ENCODE results near the gene RBFOX1. TPM values are rescaled to one million over a fixed set of nuclear protein-coding genes. Genes with fewer than 3 reads are reported as not detected.

Gene RBFOX1
- total RNA-seq, 1 donor from 2014 or later: 1.1 TPM

DNA sequence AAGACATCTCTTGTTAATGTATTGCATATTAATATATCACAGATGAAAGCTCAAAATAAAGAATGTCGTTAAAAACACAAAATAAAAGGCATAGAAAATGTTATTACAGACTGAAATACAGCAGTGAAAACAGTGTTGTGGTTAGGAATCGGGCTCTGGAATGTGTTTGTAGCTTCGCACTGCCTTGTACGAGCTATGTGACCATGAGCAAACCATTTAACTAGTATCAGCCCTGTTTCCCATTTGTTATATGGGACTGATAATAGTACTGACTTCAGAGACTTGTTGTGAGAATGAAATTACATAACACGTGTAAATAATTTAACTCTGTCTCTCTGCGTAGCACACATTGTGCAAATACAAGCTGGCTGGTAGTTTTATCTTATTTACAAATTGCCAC lies 648 bp upstream of the RBFOX1 start:
- intact Hi-C loops (cut with DNase I): no loop called here
- no peak for ATAC-seq
- DNase-seq (ENCODE audit: low spot score): no peak

DNA sequence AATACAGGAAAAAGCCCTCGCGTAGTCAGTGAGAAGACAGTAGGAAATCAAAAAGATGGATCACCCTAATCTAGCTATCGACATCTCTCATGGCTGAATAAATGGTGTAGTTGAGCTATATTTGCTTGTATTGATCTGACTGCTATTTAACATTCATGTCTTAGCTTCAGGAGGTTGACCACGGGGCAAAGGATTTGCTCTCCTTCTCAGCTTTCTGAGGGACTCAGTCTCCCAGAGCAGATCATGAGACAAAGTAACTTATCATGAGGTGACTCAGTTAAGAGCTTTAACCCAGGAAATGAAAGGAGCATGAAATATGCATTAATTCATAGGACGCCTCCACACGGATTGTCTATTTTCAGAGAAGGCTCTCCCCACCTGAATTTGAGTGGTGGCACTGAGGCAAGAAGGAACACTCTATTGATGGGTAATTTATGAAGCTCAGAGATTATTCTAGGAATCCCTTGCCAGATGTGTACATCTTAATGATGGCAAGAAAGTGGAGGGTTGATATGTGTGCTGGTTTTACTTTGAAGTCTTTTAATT lies 608 bp downstream of the RBFOX1 start:
- intact Hi-C loops (cut with DNase I): no loop called here
- DNase-seq (ENCODE audit: low spot score) (no peak), ATAC-seq (no peak)

DNA sequence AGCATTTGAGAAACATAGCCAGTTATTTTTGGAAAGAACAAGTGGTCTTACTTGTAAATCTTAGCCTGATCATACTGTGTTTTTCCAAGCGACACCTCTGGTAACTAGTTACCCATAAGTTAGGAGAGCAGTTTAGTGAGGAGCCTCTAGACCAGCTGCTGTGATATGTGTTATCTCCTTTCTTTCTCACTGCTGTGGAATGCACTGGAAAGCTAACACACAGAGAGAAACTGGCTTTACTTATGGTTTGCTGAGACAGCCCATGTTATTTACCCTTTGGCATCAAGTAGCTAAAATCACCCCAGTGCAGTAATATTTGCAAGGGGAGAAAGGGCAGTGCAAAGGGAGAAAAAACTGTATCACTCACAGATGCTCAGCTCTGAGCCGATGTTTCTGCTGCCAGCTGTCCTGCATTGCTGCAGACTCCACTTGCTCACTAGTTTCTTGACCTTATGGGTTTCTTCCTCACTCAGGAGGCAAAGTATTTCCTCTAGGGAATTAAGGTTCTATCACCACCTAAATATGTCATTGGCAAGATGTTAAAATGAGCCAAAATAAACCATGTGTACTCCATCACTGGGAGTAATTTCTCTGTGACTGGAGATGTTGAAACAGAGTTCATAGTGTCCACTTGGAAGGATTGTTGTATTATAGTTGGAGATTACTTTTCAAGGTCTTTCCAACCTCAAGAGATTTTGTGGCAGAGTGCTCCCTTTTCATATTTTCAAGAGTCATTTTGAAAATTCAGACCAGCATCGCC lies 2.3 kb downstream of the RBFOX1 start:
- ATAC-seq: peak; percentile 74
- intact Hi-C loops (cut with DNase I): no loop called here
- no peak for DNase-seq (ENCODE audit: low spot score)

DNA sequence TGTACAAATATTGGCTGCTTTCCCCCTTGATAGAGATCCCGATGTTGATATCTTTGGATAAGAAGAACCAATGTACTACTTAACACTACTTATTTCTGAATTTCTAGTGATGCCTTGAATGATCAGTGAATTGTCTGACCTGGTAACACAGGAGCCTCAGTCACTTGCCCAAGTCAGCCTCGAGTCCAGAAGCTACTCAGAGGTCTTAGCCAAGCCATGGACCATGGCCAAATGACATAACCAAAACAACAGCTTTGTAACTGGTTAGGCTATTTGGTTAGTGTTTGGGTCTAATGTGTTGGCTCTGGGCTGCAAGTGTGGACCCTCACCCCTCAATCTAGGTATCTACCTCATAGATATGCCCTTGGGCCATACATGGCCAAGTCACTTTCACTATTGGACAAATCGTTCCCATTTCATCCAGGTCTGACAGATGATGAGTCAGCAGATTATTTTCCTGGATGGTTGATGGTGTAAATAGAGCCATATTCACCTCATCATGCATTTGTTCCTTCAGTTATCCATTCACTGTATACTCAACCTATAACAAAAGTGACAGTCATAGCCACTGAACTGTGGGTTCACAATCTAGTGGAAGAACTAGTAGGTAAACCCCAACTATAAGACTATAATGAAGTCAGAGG lies 3.5 kb downstream of the RBFOX1 start:
- ATAC-seq (no peak), DNase-seq (ENCODE audit: low spot score) (no peak)
- intact Hi-C loops (cut with DNase I): no loop called here

DNA sequence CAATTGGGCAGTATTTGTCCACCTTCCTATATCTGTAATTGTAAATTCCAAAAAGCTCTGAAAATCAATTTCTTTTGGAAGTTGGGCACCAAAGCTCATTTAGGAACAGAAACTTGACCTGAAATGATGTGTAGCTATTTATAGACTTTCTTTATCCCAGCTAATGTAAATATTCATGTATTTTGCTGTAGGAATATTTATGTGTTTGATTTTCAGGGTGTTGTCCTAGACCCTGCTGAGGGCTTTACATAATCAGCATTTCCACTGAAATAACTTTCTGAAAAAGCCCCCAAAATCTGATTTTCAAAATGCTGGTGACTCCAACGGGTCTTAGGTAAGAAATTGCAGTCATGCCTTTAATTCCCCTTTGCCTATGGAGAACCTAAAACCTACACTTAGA lies 4.1 kb downstream of the RBFOX1 start:
- DNase-seq (ENCODE audit: low spot score) (no peak), ATAC-seq (no peak)
- intact Hi-C loops (cut with DNase I): no loop called here

DNA sequence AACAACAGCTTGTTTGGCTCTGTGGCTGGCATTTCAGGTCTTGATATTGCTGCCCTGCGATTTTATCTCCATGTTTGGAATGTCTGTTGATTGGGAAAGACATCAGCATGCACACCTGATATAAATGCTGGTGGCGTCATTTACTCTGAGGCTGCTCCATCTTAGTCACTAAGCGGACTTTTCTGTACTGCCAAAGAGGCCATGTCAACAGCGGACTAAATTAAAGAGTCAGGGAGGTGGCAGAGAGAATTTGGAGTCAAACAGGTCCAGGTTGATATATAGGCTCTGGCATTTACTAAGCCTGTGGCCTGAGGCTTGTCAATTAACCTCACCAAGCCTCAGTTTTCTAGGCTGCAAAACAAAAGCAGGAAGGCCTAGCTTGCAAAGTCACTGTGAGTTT lies 6.2 kb downstream of the RBFOX1 start:
- intact Hi-C loops (cut with DNase I): no loop called here
- ATAC-seq (no peak), DNase-seq (ENCODE audit: low spot score) (no peak)

DNA sequence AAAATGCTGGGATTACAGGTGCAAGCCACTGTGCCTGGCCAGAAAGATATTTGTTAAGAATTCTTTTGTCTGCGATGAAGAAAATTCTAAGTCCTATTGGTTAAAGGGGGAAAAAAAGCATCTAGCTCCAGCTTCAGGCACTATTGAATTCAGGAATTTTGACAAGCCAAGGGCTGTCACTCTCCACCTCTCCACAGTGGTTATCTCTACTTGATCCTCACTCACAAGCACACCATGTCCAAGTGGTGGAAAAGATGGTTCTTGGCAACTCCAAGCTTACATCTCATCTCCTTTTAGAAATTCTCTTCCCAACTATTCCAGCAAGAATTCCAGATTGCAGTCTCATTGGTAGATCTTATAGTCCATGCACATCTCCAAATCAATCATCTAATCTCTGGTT lies 7.1 kb downstream of the RBFOX1 start:
- intact Hi-C loops (cut with DNase I): no loop called here
- DNase-seq (ENCODE audit: low spot score) (no peak), ATAC-seq (no peak)

DNA sequence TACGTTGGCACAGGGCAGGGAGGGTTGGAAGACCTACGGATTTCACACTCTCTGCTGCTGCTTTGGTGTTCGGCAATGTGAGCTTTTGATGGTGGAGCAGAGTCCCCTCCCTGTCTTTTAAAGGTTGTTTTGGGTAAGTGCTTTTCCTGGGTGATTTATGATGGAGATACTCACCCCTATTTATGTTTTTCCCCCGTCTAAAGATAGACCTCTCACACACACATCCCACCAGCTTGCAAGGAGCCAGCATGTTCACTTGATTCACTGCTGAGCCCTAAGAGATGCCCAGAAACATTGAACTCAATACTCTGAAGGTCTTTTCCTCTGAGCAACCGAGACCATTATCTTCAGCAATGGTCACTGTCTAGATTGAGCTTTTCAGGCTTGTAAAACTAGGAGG lies 8.3 kb downstream of the RBFOX1 start:
- ATAC-seq (no peak), DNase-seq (ENCODE audit: low spot score) (no peak)
- intact Hi-C loops (cut with DNase I): no loop called here

DNA sequence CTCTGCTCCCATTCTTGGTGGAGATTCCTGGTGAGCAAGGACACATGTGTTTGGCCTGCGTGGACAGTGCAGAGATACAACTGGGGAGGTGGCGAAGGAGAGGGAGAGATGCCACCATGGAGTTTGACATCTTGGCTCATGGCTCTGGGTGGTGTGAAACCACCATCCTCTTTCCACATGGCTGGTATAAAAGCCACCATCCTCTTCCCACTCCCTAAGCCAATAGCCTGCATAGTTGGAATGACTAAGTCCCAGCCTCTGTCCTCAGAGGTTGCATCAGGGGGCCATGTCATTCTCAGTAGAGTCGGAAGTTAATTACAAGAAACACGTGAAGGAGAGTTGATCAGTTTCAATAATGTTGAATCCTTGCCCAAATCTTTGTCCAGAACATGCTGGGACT lies 10.0 kb downstream of the RBFOX1 start:
- no peak for DNase-seq (ENCODE audit: low spot score)
- intact Hi-C loops (cut with DNase I): no loop called here

DNA sequence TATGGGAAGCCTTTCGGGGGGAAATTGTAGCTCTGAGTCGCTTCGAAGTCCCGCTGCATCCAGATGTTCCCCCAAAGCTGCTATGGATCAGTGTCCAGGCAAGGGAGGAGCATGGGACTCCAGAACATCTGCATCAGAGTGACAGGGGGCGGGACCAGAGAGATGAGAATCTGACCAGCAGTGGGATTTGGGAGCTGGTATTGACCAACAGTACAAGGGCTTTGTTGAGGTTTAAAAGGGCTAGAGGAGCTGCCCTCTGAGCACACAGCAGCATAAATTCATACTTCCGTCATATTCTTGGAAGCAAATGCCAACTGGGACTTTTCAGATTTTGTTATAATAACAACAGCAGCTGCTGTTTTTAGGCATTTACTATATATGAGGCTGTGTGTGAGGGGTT lies 10.6 kb downstream of the RBFOX1 start:
- ATAC-seq (peak; percentile 44), DNase-seq (ENCODE audit: low spot score) (no peak)
- intact Hi-C loops (cut with DNase I): no loop called here

More for the DNA sequence above, 10.0 kb downstream of the RBFOX1 start:
- no peak for ATAC-seq

DNA sequence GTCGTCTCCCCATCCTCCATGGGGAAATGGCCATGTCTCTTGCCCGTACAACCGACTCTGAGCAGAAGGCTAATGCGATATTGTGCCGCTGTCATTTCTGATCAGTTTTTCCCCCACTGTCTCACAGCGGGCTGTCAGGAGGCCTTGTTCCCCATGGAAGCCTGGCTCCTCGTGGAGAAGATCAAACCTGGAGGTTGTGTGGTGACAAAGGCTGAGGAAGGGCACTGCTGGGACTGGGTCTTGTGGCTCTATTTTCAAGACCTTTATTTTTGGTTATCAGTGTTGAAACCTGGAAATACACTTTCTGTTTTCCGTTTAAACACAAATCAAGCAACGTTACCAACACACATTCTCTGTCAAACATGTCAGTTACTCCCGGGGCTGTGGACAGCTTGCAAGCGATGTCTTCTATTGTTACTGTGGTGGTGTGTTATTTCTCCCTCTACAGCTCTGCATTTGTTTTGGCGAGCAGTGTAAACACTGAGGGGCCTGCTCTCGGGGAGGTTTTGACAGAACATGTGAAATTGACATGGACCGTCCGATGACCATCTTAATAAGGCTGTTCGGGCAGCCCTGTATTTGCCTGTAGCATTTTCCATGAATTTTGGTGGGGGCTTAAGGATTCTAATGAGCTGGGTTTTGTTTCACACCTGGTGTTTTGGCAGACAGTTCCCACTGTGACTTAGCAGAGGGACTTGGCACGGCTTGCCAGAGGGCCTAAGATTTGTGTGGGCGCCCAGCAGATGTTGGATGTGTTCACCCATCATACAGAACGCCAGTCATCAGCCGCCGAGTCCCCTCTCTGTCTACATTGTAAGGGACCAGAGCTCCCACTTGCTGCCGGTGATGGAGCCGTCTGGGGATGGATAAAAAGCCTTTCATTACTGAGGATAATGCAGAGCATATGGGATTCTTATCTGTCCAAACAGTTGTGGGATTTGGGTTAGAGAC lies 12.5 kb downstream of the RBFOX1 start:
- intact Hi-C loops (cut with DNase I): no loop called here
- ATAC-seq (no peak), DNase-seq (ENCODE audit: low spot score) (no peak)

DNA sequence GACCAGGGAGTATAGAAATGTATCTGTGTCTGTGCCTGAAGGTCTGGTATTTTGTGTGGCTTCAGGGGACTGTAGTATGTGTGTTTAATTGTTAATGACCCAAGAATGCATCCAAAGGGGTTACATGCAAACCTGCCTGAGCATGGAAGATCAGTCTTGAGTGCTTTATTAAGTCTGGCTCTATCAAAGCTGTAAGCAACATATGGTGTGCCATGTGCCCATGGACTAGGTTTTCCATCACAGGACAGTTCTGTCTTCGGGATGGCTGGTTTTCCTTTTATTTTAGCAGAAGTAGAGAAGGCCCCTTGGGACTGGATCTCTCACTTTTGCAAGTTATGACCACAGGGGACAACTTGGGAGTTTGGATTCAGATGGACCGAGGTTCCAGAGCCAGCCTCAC lies 18.2 kb downstream of the RBFOX1 start:
- DNase-seq (ENCODE audit: low spot score) (no peak), ATAC-seq (no peak)
- intact Hi-C loops (cut with DNase I): no loop called here

DNA sequence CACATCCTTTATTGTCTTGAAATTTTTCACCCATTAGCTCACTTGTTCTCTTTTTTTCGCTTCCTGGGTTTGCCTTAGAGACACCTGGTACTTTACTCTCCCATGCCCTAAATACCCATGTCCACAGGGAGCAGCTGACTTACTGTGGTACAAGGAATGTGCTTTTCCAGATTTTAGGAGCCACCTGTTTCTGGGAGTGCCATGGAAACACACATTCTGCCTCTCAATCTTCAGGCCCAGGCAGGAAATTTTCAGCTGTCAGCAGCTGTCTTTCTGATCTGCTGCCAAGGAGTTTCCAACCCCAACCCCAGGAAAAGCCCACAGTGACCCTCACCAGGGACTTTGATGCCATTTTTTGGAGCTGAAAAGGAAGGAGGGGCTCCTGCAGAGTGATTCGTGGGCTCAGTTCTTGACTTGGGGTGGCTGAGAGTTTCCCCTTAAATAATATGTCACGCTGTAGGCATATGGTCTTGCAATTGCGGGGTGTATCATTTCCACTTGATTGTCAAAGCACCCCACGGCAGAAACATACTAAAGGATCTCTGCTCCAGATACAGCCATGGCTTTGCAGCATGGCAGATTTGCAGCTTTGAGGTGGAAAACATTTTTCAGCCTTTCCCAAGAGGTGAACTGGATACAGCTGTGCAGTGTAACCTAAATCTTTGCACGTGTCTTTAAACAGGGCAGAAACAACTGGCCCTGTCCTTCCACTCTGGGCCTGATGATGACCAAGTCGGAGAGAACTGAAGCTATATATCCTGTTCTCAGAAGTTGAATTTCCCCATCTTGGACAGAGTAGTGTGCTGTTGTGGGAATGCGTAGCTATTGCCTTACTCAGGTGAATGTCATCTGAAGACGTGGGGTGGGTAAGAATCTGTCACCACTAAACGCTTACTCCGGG lies 19.2 kb downstream of the RBFOX1 start:
- DNase-seq (ENCODE audit: low spot score) (no peak), ATAC-seq (no peak)
- intact Hi-C loops (cut with DNase I): no loop called here

DNA sequence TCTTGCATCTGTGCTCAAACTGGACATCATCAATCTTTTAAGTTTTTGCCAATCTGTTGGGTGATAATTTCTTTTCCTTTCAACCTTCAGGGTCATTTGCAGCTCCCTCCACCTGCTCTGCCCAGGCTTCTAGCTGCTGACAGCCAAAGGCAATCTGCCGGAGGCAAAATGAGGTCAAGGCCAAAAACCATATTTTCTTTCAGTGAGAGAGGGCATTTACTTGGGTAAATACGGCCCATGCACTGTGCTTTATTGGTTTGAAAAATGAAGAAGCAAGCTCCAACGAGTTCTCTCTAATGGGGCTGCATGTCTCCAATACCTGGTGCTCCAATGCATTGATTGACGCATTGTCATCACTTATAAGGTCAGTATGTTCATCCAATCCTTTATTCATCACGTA lies 23.1 kb downstream of the RBFOX1 start:
- intact Hi-C loops (cut with DNase I): no loop called here
- ATAC-seq: no peak
- no peak for DNase-seq (ENCODE audit: low spot score)

DNA sequence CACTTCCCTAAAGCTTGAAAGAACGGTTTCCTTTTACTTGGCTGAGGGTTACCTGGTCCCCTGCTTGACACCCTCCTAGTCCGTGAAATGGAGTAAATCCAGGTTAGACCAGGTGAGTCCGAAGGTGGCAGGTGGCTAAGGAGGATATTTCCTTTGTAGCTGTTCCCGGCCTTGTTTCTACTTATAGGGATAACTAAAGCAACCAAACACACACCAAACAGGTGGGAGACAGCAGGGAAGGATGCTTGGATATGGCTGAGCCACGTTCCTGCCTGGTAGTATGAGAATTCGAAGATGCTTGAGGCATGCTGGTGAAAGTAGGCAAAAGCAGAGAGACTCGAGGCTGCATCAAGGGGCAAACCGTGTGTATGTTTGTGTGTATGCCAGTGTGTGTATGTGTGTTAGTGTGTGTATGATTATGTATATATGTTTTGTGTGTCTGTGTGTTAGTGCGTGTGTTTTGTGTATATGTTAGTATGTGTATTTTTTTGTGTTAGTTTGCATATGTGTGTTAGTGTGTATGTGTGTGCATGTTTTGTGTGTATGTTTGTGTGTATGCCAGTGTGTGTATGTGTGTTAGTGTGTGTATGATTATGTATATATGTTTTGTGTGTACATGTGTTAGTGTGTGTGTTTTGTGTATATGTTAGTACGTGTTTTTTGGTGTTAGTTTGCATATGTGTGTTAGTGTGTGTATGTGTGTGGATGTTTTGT lies 28.9 kb downstream of the RBFOX1 start:
- no peak for DNase-seq (ENCODE audit: low spot score)
- ATAC-seq: no peak
- intact Hi-C loops (cut with DNase I): no loop called here

DNA sequence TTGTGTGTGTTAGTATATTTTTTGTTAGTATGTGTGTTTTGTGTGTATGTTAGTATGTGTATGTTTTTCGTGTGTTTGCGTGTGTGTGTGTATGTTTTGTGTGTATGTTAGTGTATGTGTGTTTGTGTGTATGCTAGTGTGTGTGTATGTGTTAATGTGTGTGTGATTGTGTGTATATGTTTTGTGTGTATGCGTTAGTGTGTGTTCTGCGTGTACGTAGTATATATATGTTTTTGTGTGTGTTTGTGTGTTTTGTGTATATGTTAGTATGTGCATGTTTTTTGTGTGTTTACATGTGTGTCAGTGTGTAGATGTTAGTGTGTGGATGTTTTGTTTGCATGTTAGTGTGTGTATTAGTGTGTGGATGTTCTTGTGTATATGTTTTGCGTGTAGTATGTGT lies 29.6 kb downstream of the RBFOX1 start:
- intact Hi-C loops (cut with DNase I): no loop called here
- DNase-seq (ENCODE audit: low spot score): no peak
- no peak for ATAC-seq

DNA sequence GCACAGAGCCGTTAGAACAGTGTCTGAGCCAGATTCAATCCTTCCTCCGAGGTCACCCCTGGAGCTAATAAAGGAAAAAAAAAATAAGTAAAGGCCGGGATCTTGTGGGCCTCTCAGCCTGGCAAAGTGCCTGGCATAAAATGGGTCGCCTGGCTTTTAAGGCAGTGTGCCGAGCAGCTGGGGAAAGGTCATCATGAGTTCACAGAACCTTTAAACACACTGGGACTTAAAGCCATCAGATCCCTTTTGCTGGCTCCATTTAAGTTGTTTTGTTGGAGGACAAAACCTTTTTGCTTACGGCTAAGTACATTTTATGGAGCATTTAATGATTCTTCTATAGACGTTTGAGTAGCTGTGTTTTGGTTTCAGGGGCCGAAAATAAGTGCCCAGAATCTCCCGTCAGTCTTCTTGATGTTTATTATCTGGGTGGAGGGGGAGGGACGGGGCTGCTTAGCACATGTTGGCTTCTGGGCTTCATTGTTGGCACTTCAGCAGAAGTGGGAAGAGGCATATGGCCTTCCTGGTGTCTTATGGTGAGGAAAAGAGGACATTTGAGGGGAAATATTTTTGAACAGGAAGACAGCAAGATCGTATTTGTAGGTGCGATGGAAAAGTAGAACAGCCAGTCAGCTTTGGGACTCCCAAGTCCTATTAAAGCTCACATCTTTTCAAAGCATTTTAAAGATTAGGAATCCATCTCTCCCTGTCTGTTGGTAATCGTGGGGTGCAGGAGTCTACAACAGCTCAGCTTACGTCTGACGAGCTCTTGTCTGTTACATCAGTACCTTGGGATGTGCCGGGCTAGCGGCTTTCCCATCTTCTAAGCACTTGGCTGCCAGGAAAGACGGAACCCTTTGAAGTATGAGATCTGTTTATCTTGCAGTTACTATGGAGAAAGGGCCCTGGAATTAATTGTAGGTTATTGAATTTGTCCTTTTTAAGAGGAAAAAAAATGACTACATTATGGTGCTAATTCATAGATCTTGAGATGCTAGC lies 31.1 kb downstream of the RBFOX1 start:
- intact Hi-C loops (cut with DNase I): no loop called here

More for the DNA sequence above, 31.1 kb downstream of the RBFOX1 start:
- DNase-seq (ENCODE audit: low spot score): no peak
- peak; percentile 60 for ATAC-seq
